GM19023 (cell line): ENCODE results near the gene POU6F2.

ENCODE experiments used
- ATAC-seq: cut with Tn5 transposase; IDR thresholded peaks from one replicate; pipeline ENCODE4 v1.9.1; 2021; ENCODE audit warnings: mild to moderate bottlenecking, moderate library complexity; ENCODE audit not compliant: unreplicated experiment

The POU6F2 gene

DNA sequence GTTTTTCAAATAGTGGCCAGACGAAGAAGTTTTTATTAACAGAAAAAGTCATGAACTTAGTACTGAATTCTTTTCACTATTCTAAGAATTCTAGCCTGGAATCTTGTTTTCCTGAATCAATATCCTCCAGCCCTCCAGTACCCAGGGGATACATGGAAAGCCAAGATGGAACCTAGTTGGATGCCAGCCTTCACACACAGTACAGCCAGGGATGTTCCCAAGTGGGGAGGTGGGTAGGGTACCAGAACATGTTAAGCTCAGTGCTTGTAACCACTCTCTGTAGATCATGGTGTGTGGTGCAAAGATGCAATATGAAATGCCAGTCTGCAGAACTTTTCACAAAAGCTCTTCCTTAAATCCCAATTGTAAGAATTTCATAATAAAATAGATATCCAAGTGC lies 128.0 kb downstream of the POU6F2 start:
- no peak for ATAC-seq

DNA sequence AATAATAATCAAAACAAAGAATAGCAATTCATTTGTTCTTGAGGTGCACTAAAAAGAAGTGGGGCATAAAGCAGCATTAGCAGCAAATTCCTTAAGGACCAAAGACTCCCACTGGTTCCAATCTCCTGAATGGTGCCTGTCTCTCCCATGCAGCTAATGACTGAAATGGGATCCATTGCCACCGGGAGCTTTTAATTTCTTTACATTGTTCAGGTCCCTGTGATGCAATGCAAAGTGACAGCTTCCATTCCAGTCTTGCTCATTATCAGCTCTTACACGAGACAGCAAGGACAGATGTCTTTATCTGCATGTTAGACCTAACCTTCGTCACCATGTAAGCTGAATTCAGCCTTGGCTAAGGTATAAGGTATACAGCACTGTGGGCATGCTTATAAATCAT lies 148.1 kb downstream of the POU6F2 start:
- ATAC-seq = no peak

DNA sequence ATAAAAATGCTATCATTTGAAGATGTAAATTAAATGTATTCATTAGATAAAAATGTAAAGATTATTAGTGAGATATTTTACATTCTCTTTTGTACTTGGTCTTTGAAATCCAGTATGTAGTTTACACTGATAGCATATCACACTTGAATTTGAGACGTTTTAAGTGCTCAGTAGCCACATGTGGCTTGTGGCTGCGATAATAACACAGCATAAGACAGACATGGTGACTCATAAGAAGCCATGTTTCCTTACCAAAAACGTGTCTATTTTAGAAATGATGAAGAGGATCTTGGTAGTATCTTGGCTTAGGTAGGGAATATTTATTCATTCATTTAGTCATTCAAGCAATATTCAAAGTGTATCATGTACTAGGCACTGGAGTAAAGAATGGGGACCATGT lies 149.3 kb downstream of the POU6F2 start:
- no peak for ATAC-seq

GRCh38 chr7:39128287-39128843 lies 150.7 kb downstream of the POU6F2 start:
- ATAC-seq = no peak

DNA sequence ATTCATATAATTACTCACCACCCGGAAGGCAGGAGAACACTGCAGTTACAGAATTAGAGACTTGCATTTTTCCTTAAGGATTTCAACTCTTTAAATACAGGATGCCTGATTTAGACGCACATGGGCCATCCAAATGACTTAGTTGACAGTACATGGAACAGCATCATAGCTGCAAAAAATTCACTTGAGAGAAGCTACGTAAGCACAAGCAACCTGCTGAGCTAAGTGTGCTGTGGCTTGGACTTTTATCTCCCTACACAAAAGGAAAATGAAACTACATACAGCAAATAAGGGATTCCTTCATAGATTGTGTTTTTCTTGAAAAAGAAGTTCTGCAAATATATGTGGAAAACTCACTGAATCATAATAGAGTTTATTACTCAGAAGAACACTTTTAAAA lies 152.6 kb downstream of the POU6F2 start:
- no peak for ATAC-seq

- ATAC-seq = no peak
Observed at GRCh38 chr7:39130857-39131526, 153.3 kb downstream of the POU6F2 start.

DNA sequence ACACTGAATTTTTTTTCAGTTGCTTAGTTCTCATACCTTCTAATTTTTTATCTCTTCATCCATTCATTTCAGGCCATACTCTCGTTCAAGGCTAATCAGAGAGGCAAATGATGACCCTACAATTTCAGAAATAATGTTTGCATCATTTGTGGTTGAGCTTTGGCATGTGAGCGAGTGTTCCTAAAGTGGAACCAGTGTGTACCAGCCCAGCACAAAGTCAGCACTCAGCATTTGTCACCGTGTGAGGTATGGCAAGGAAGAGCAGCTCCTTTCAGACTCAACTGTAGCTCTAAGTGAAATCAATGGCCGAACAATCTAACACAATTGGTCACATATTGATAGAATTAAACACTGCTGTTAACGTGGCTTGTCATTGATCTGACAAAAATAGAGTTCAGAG lies 154.6 kb downstream of the POU6F2 start:
- ATAC-seq = no peak

DNA sequence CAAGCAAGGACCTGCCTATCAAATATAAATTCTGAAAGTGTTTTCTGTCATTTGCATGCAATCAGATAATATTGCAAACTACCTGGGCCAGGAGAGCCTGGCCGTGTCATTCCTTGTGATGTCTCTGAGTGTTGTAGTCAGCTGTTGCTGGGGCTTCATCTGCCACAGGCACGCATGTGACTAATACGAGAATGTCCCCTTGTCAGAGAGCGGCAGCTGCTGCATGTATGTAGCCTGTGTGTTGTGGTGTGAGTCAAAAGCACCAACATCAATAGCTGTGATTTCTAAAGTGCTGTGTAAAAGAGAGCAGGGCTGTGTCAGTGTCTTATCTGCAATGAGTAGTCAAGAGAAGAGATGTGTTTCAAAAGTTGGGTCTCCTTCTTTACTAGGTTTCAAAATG lies 155.4 kb downstream of the POU6F2 start:
- no peak for ATAC-seq

DNA sequence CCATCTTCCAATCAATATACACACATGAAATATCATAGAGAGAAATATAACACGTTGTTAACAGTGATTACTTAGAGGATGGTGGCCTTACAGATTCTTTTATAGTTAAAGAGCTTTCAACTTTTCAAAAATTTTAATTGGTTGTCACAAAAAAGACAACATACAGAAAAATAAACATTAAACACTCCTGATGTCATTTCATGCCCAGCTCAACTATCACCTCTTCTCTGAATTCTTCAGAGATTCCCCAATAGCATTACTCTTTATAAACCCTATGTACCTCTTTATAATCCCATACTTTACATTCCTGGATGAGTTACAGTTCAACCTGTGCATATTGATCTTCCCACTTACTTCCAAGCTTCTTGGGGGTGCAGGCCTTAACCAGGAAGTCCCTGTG lies 159.8 kb downstream of the POU6F2 start:
- ATAC-seq = no peak

- no peak for ATAC-seq
Observed at GRCh38 chr7:39142750-39143149, 165.0 kb downstream of the POU6F2 start.

DNA sequence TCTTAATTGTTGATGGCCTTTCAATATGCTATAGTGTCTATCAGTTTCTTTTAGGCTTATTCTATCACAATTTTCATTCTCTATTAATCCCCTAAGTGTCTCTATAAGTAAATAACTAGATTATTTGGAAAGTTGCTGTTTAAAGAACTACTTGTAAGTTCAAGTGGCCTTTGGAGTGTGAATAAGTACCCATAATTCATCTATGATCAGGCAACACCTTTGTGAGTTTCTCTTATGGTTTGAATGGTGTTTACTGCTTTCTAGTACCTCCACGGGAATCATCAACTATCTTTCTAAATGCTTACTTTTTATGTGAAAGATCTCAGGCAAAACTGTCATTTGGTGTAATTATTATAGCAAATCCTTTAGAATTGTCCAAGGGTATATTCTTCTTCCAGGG lies 166.7 kb downstream of the POU6F2 start:
- ATAC-seq = no peak

DNA sequence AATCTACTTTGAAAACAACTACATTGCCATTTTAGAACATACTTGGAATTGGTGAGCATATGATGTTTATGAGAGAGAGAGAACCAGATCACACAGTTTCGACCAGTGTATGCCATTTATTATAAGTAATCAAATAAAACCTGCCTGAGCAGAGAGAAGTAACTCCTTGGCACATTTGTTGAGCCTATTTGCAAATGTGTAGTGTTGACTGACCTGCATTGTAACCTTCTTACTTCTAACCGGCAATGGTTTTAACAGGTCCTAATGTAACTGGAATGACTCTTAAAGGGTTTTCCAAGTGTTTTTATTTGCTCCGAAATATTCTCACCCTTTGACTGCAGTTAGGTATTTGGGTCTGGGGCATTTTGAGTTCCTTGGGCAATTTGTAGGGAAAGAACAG lies 167.6 kb downstream of the POU6F2 start:
- ATAC-seq = no peak

DNA sequence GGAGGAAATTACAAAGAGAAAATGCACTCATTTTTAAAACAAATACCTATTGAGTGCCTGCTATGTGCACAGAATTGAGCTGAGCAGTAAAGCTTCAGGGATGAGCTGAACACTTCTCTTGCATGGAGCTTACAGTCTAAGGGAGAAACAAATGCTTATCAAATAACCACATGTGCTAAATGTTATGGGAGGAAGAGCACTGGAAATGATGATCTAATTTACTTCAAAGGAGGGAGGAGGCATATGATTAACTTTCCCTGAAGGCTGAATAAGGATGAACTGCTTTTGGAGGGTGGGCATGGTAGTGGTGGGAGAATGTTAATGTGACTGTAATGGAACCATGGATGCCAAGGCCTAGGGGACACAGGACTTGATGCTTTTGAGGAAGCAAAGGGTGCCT lies 168.2 kb downstream of the POU6F2 start:
- ATAC-seq = no peak

GRCh38 chr7:39152701-39153100 lies 175.0 kb downstream of the POU6F2 start:
- ATAC-seq = no peak

DNA sequence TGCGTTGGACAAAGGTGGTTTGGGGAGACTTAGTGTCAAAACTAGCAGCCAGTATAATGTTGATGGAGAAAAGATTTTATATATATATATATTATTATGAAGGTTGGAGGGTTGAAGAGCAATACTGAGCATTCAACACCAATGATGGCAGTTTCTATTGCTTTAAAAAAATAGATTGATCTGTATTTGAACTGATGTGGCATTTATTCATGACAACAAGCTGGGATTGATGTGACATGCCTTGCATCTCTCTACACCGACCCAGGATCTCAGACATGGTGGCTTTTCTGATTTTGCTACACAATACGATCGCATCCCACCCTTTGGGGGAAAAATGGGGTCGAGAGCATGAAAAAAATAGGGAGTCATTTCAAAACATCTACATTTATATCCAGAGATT lies 175.4 kb downstream of the POU6F2 start:
- ATAC-seq = no peak

GRCh38 chr7:39153647-39154046 lies 175.9 kb downstream of the POU6F2 start:
- ATAC-seq = no peak

DNA sequence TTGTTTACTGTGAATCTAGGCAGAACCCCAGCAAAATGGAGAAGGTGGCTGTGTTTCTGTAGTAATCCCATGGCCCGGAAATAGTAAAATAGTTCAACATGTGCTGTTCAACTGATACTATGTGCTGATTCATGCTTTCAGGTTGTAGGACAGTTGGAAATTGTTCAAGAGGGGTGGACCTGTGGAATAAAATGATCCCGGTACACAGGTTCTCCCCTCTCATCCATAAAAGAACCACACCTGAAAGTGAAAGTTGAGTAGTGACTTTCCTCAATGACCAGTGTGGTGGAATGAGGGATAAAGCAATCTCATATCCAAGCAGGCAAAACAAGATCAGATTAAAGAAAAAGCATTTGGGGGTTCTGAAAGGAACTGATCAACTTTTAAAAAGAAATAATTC lies 177.1 kb downstream of the POU6F2 start:
- no peak for ATAC-seq

DNA sequence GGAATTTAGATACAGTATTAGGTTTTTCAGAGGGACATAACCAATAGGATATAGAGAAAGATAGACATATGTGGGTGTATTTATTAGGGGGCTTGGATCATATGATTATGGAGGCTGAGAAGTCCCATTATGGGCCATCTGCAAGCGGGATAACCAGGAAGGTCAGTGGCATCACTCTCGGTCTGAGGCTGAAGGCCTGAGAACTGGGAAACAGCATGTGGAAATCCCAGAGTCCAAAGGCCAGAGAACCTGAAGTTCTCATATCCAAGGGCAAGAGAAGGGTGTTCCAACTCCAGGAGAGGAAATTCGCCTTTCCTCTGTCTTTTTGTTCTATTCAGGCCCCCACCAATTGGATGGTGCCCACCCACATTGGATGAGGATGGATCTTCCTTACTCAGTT lies 180.7 kb downstream of the POU6F2 start:
- no peak for ATAC-seq

- ATAC-seq = no peak
Observed at GRCh38 chr7:39161903-39162302, 184.2 kb downstream of the POU6F2 start.

GRCh38 chr7:39164887-39165286 lies 187.2 kb downstream of the POU6F2 start:
- no peak for ATAC-seq

- ATAC-seq = no peak
Observed at GRCh38 chr7:39168403-39169098, 190.8 kb downstream of the POU6F2 start.

- no peak for ATAC-seq
Observed at GRCh38 chr7:39172137-39172536, 194.4 kb downstream of the POU6F2 start.

DNA sequence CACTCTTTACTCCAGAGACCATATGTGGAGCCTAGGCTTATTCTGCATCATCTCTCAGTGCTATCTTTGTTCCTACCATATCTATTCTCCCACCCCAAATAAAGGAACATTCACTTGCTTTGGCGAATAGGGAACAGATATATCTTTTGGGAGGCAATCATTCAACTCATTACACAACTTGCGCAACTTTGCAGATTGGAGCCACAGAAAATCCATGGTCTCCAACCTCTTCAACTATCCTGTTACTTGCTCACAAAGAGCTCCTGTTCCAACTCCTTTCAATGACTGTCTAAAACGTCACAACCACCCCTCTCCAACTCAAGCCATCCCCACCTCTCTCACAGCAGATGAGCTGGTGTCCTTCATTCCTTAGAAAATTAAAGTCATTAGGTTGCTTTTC lies 203.7 kb downstream of the POU6F2 start:
- no peak for ATAC-seq
